ENCODE results near the gene TMEM202.

DNA sequence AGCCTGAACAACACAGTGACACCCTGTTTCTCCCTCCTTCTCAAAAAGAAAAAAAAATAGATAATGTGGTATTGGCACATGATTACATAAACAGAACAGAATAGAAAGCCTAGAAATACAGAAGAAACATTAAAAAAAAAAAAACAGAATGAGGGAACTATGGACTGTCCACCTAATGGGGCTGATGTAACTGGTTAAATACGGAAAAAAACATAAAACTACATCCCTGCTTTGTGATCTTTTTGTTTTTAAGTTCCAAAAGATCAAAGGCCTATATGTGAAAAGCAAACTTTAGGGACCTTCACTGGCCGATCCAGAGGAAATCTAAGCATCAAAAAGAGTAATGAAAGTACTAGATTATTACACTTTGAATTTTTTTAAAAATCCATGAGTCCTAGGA is 17.2 kb downstream of the TMEM202 start:
- TF ChIP-seq POLR2AphosphoS5 (IDR thresholded peaks at IDR 0.05; ENCODE audit: low read depth): no peak
- TF ChIP-seq, protein P1, sequence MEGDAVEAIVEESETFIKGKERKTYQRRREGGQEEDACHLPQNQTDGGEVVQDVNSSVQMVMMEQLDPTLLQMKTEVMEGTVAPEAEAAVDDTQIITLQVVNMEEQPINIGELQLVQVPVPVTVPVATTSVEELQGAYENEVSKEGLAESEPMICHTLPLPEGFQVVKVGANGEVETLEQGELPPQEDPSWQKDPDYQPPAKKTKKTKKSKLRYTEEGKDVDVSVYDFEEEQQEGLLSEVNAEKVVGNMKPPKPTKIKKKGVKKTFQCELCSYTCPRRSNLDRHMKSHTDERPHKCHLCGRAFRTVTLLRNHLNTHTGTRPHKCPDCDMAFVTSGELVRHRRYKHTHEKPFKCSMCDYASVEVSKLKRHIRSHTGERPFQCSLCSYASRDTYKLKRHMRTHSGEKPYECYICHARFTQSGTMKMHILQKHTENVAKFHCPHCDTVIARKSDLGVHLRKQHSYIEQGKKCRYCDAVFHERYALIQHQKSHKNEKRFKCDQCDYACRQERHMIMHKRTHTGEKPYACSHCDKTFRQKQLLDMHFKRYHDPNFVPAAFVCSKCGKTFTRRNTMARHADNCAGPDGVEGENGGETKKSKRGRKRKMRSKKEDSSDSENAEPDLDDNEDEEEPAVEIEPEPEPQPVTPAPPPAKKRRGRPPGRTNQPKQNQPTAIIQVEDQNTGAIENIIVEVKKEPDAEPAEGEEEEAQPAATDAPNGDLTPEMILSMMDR (IDR thresholded peaks at IDR 0.05; ENCODE audit: insufficient read depth, low read length): no peak
- TF ChIP-seq, protein P2, sequence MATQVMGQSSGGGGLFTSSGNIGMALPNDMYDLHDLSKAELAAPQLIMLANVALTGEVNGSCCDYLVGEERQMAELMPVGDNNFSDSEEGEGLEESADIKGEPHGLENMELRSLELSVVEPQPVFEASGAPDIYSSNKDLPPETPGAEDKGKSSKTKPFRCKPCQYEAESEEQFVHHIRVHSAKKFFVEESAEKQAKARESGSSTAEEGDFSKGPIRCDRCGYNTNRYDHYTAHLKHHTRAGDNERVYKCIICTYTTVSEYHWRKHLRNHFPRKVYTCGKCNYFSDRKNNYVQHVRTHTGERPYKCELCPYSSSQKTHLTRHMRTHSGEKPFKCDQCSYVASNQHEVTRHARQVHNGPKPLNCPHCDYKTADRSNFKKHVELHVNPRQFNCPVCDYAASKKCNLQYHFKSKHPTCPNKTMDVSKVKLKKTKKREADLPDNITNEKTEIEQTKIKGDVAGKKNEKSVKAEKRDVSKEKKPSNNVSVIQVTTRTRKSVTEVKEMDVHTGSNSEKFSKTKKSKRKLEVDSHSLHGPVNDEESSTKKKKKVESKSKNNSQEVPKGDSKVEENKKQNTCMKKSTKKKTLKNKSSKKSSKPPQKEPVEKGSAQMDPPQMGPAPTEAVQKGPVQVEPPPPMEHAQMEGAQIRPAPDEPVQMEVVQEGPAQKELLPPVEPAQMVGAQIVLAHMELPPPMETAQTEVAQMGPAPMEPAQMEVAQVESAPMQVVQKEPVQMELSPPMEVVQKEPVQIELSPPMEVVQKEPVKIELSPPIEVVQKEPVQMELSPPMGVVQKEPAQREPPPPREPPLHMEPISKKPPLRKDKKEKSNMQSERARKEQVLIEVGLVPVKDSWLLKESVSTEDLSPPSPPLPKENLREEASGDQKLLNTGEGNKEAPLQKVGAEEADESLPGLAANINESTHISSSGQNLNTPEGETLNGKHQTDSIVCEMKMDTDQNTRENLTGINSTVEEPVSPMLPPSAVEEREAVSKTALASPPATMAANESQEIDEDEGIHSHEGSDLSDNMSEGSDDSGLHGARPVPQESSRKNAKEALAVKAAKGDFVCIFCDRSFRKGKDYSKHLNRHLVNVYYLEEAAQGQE (IDR thresholded peaks at IDR 0.05; ENCODE audit: insufficient replicate concordance, low read depth): no peak
- TF ChIP-seq SPI1 (IDR thresholded peaks at IDR 0.05; ENCODE audit: borderline replicate concordance, low read depth): no peak
